ENCODE measurements around the gene RAB3GAP2. TPM values are rescaled to one million over a fixed set of nuclear protein-coding genes. Genes with fewer than 3 reads are reported as not detected.

Gene RAB3GAP2
- total and polyA plus RNA-seq, 2 of the 13 experiments (the other 11 are each of a cell fraction or from before 2014, with no cell fraction given), result 22.6 to 25.0 TPM

DNA sequence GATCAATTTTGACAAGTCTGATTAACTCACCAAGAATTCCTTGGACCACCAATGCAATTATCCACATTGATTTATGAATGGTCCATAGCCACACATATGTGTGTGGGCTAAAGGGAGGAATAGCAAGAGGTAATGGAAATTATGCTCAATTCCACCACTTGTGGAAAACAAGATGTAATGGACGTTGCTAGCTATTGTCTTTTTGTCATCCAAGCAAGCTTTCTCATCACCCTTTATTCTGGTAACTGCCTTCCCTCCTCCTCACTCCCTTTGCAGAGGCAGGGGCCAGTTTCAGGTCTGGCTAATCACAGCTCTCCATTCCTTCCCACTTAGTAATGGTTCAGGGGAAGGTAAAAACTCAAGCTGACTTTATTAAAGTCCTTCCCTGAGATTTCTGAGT, 24.7 kb upstream of the RAB3GAP2 start:
- H3K9ac ChIP-seq (ENCODE audit: insufficient read depth, low read depth, low read length), result no peak overlapping the region
- no peaks in the 10 kb centered on the region for H3K9me3 ChIP-seq (ENCODE audit: low read length)
- no peak overlapping the region for H2AFZ ChIP-seq (ENCODE audit: low read length)
- H3K4me1 ChIP-seq (ENCODE audit: insufficient read depth, low read length), result no peaks in the 10 kb centered on the region
- H3K4me2 ChIP-seq (ENCODE audit: low read depth, low read length), result no peak overlapping the region
- FAIRE-seq, result no peak
- DNase-seq (ENCODE audit: low spot score), result no peak
- no TSS peak for BruUV-seq (replicated peaks)
- POLR2A ChIA-PET, result no interaction called here
- WGBS (ENCODE audit: low lambda C conversion rate), result 0% methylated on average over 1 of the region's 1 CpG
- intact Hi-C loops (cut with micrococcal nuclease; ENCODE audit: unreplicated experiment), result loop anchor here (1.0 to 2.0 kb wide), 3 partner anchors 214 to 506 kb away; no protein-coding TSS in a partner anchor
- H3K79me2 ChIP-seq (ENCODE audit: insufficient read depth, low read length), result no peaks in the 10 kb centered on the region
- H4K20me1 ChIP-seq (ENCODE audit: insufficient read depth, low read length), result no peaks in the 10 kb centered on the region
- in situ Hi-C loops (cut with HindIII; ENCODE audit: extremely low pct_ligation_motif_present, low pct_unique_long_range_greater_than_20kb), result no loop called here
- H3K27me3 ChIP-seq (ENCODE audit: control insufficient read depth in 1 of 2, insufficient read depth in 2 of 2, low read length in 2 of 2), result peaks cover 0 to 8% of the 10 kb centered on the region in 2 experiments; a peak in 1 of 5 replicates
- H3K4me3 ChIP-seq (replicated peaks in 1 of 3; ENCODE audit: insufficient read depth in 1 of 3, low read depth in 2 of 3, low read length in 3 of 3), result no peak overlapping the region
- no peak for ATAC-seq
- CTCF ChIA-PET (ENCODE audit: low intra/inter-chr PET ratio, low total read pairs), result no interaction called here
- TF ChIP-seq, protein P1, sequence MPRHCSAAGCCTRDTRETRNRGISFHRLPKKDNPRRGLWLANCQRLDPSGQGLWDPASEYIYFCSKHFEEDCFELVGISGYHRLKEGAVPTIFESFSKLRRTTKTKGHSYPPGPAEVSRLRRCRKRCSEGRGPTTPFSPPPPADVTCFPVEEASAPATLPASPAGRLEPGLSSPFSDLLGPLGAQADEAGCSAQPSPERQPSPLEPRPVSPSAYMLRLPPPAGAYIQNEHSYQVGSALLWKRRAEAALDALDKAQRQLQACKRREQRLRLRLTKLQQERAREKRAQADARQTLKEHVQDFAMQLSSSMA (CRISPR knock-in tag; IDR thresholded peaks at IDR 0.05), result no peak
- TF ChIP-seq, protein P2, sequence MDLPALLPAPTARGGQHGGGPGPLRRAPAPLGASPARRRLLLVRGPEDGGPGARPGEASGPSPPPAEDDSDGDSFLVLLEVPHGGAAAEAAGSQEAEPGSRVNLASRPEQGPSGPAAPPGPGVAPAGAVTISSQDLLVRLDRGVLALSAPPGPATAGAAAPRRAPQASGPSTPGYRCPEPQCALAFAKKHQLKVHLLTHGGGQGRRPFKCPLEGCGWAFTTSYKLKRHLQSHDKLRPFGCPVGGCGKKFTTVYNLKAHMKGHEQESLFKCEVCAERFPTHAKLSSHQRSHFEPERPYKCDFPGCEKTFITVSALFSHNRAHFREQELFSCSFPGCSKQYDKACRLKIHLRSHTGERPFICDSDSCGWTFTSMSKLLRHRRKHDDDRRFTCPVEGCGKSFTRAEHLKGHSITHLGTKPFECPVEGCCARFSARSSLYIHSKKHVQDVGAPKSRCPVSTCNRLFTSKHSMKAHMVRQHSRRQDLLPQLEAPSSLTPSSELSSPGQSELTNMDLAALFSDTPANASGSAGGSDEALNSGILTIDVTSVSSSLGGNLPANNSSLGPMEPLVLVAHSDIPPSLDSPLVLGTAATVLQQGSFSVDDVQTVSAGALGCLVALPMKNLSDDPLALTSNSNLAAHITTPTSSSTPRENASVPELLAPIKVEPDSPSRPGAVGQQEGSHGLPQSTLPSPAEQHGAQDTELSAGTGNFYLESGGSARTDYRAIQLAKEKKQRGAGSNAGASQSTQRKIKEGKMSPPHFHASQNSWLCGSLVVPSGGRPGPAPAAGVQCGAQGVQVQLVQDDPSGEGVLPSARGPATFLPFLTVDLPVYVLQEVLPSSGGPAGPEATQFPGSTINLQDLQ (CRISPR knock-in tag; IDR thresholded peaks at IDR 0.05), result no peak
- TF ChIP-seq, protein P3, sequence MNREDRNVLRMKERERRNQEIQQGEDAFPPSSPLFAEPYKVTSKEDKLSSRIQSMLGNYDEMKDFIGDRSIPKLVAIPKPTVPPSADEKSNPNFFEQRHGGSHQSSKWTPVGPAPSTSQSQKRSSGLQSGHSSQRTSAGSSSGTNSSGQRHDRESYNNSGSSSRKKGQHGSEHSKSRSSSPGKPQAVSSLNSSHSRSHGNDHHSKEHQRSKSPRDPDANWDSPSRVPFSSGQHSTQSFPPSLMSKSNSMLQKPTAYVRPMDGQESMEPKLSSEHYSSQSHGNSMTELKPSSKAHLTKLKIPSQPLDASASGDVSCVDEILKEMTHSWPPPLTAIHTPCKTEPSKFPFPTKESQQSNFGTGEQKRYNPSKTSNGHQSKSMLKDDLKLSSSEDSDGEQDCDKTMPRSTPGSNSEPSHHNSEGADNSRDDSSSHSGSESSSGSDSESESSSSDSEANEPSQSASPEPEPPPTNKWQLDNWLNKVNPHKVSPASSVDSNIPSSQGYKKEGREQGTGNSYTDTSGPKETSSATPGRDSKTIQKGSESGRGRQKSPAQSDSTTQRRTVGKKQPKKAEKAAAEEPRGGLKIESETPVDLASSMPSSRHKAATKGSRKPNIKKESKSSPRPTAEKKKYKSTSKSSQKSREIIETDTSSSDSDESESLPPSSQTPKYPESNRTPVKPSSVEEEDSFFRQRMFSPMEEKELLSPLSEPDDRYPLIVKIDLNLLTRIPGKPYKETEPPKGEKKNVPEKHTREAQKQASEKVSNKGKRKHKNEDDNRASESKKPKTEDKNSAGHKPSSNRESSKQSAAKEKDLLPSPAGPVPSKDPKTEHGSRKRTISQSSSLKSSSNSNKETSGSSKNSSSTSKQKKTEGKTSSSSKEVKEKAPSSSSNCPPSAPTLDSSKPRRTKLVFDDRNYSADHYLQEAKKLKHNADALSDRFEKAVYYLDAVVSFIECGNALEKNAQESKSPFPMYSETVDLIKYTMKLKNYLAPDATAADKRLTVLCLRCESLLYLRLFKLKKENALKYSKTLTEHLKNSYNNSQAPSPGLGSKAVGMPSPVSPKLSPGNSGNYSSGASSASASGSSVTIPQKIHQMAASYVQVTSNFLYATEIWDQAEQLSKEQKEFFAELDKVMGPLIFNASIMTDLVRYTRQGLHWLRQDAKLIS (CRISPR knock-in tag; IDR thresholded peaks at IDR 0.05), result no peak
- TF ChIP-seq ZFP41 (CRISPR knock-in tag; IDR thresholded peaks at IDR 0.05; ENCODE audit: borderline replicate concordance) (no peak), ZFP82 (CRISPR knock-in tag; IDR thresholded peaks at IDR 0.05; ENCODE audit: borderline replicate concordance) (no peak), ZSCAN21 (CRISPR knock-in tag; IDR thresholded peaks at IDR 0.05; ENCODE audit: borderline replicate concordance) (no peak), ZNF30 (CRISPR knock-in tag; IDR thresholded peaks at IDR 0.05) (no peak), TRIM24 (CRISPR knock-in tag; IDR thresholded peaks at IDR 0.05) (no peak), NFIC (IDR thresholded peaks at IDR 0.05; ENCODE audit: low read length) (no peak), GTF2F1 (IDR thresholded peaks at IDR 0.05; ENCODE audit: low read length) (no peak), ZFP62 (CRISPR knock-in tag; IDR thresholded peaks at IDR 0.05) (no peak), NCOA1 (CRISPR knock-in tag; IDR thresholded peaks at IDR 0.05) (no peak)
- TF ChIP-seq, protein P4, sequence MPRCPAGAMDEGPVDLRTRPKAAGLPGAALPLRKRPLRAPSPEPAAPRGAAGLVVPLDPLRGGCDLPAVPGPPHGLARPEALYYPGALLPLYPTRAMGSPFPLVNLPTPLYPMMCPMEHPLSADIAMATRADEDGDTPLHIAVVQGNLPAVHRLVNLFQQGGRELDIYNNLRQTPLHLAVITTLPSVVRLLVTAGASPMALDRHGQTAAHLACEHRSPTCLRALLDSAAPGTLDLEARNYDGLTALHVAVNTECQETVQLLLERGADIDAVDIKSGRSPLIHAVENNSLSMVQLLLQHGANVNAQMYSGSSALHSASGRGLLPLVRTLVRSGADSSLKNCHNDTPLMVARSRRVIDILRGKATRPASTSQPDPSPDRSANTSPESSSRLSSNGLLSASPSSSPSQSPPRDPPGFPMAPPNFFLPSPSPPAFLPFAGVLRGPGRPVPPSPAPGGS (CRISPR knock-in tag; IDR thresholded peaks at IDR 0.05), result no peak
- TF ChIP-seq, protein P5, sequence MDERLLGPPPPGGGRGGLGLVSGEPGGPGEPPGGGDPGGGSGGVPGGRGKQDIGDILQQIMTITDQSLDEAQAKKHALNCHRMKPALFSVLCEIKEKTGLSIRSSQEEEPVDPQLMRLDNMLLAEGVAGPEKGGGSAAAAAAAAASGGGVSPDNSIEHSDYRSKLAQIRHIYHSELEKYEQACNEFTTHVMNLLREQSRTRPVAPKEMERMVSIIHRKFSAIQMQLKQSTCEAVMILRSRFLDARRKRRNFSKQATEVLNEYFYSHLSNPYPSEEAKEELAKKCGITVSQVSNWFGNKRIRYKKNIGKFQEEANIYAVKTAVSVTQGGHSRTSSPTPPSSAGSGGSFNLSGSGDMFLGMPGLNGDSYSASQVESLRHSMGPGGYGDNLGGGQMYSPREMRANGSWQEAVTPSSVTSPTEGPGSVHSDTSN (CRISPR knock-in tag; IDR thresholded peaks at IDR 0.05), result no peak
- TF ChIP-seq, protein P6, sequence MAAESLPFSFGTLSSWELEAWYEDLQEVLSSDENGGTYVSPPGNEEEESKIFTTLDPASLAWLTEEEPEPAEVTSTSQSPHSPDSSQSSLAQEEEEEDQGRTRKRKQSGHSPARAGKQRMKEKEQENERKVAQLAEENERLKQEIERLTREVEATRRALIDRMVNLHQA (CRISPR knock-in tag; IDR thresholded peaks at IDR 0.05), result no peak
- no peaks in the 10 kb centered on the region for H3K36me3 ChIP-seq (replicated peaks in 1 of 2; ENCODE audit: control insufficient read depth in 1 of 2, insufficient read depth in 2 of 2, low read length in 2 of 2)
- H3K27ac ChIP-seq (ENCODE audit: extremely low read length, insufficient read depth, low read length), result no peak overlapping the region
